Measurements from ENCODE around the gene C19orf81. TPM values are rescaled to one million over a fixed set of nuclear protein-coding genes. Genes with fewer than 3 reads are reported as not detected.
A peak's percentile ranks its signal among the peaks of the same experiment; 100 is the strongest.

C19orf81 gene
- total and polyA plus RNA-seq, 9 of the 15 experiments (the other 6 are each of a cell fraction or from before 2014, with no cell fraction given), result 2.5 to 42.9 (median 33.0) TPM; not detected in 4

- Histone ChIP-seq H4K20me1 (replicated peaks; ENCODE audit: control insufficient read depth, insufficient read depth, low read length) (no peaks in the 10 kb centered on the region), H3K27me3 (ENCODE audit: control insufficient read depth in 2 of 2, insufficient read depth in 2 of 2, low read length in 2 of 2) (peaks cover 0 to 6% of the 10 kb centered on the region in 2 experiments; a peak in 3 of 5 replicates), H3K79me2 (ENCODE audit: control insufficient read depth, insufficient read depth, low read length) (no peaks in the 10 kb centered on the region), H3K27ac (ENCODE audit: extremely low read depth, low read depth, low read length) (no peak overlapping the region), H3K4me3 (no peak overlapping the region), H3K4me1 (replicated peaks in 1 of 2; ENCODE audit: control insufficient read depth in 2 of 2, insufficient read depth in 2 of 2, low read length in 2 of 2) (peaks cover 19 to 30% of the 10 kb centered on the region in 2 experiments; a peak in 4 of 5 replicates), H3K4me2 (ENCODE audit: insufficient read depth, low read length) (no peak overlapping the region), H2AFZ (ENCODE audit: low read depth, low read length) (no peak overlapping the region), H3K36me3 (ENCODE audit: control insufficient read depth, insufficient read depth, low read length) (no peaks in the 10 kb centered on the region), H3K9ac (ENCODE audit: insufficient read depth in 1 of 2, low read depth in 2 of 2, low read length in 2 of 2) (no peak overlapping the region; a peak in 1 of 4 replicates), H3K9me1 (ENCODE audit: control insufficient read depth, insufficient read depth, low read length) (no peaks in the 10 kb centered on the region), H3K9me3 (replicated peaks; ENCODE audit: control insufficient read depth, insufficient read depth, low read depth, low read length) (no peaks in the 10 kb centered on the region)
- TF ChIP-seq THAP12 (CRISPR knock-in tag; IDR thresholded peaks at IDR 0.05) (no peak), EHMT2 (IDR thresholded peaks at IDR 0.05) (no peak), ZSCAN32 (CRISPR knock-in tag; IDR thresholded peaks at IDR 0.05) (no peak), E2F3 (CRISPR knock-in tag; IDR thresholded peaks at IDR 0.05) (no peak)
- ChIA-PET POLR2A (no interaction called here), CTCF (ENCODE audit: low intra/inter-chr PET ratio) (no interaction called here)
- FAIRE-seq (no peak), DNase-seq (ENCODE audit: extremely low read depth in 1 of 4, low spot score in 3 of 4) (no peak), ATAC-seq (no peak)
- intact Hi-C loops (cut with micrococcal nuclease) (no loop called here), in situ Hi-C loops (cut with MboI) (no loop called here)
- BruUV-seq (replicated peaks), result no TSS peak
- 20% methylated on average over 3 of the region's 5 CpGs for WGBS (ENCODE audit: insufficient coverage, low coverage, missing lambda C conversion rate)
These were observed 586 bp upstream of the C19orf81 start for GRCh38 chr19:50648659-50649058.

- DNase-seq (ENCODE audit: extremely low read depth in 1 of 4, low spot score in 3 of 4) (no peak), FAIRE-seq (no peak), ATAC-seq (no peak)
- Histone ChIP-seq H3K79me2 (ENCODE audit: control insufficient read depth, insufficient read depth, low read length) (no peaks in the 10 kb centered on the region), H3K9me3 (replicated peaks; ENCODE audit: control insufficient read depth, insufficient read depth, low read depth, low read length) (no peaks in the 10 kb centered on the region), H2AFZ (ENCODE audit: low read depth, low read length) (no peak overlapping the region), H3K4me1 (replicated peaks in 1 of 2; ENCODE audit: control insufficient read depth in 2 of 2, insufficient read depth in 2 of 2, low read length in 2 of 2) (peaks cover 19 to 39% of the 10 kb centered on the region in 2 experiments; a peak in 4 of 5 replicates), H4K20me1 (replicated peaks; ENCODE audit: control insufficient read depth, insufficient read depth, low read length) (no peaks in the 10 kb centered on the region), H3K4me3 (no peak overlapping the region), H3K27ac (ENCODE audit: extremely low read depth, low read depth, low read length) (no peak overlapping the region), H3K36me3 (ENCODE audit: control insufficient read depth, insufficient read depth, low read length) (no peaks in the 10 kb centered on the region), H3K4me2 (ENCODE audit: insufficient read depth, low read length) (no peak overlapping the region), H3K9me1 (ENCODE audit: control insufficient read depth, insufficient read depth, low read length) (no peaks in the 10 kb centered on the region), H3K9ac (ENCODE audit: insufficient read depth in 1 of 2, low read depth in 2 of 2, low read length in 2 of 2) (no peak overlapping the region), H3K27me3 (ENCODE audit: control insufficient read depth in 2 of 2, insufficient read depth in 2 of 2, low read length in 2 of 2) (no peaks in the 10 kb centered on the region; a peak in 1 of 5 replicates)
- ChIA-PET CTCF (ENCODE audit: low intra/inter-chr PET ratio) (no interaction called here), POLR2A (no interaction called here)
- WGBS (ENCODE audit: insufficient coverage, low coverage, missing lambda C conversion rate), result 67% methylated on average over 2 of the region's 2 CpGs
- in situ Hi-C loops (cut with MboI), result no loop called here
- no TSS peak for BruUV-seq (replicated peaks)
- intact Hi-C loops (cut with micrococcal nuclease), result no loop called here
- TF ChIP-seq NCOA6 (IDR thresholded peaks at IDR 0.05) (no peak), POLR2B (IDR thresholded peaks at IDR 0.05; ENCODE audit: low read depth, partially characterized antibody) (no peak), RFX5 (IDR thresholded peaks at IDR 0.05; ENCODE audit: low read depth, low read length) (no peak), ZFP36 (IDR thresholded peaks at IDR 0.05; ENCODE audit: low read depth, low read length, partially characterized antibody) (peak; percentile 95), NCOR1 (IDR thresholded peaks at IDR 0.05) (no peak), KDM2B (CRISPR knock-in tag; IDR thresholded peaks at IDR 0.05) (no peak), CREB5 (CRISPR knock-in tag; IDR thresholded peaks at IDR 0.05) (no peak), RBM25 (IDR thresholded peaks at IDR 0.05; ENCODE audit: low read depth, low read length, severe bottlenecking) (peak; percentile 74), BCOR (IDR thresholded peaks at IDR 0.05) (peak; percentile 81), HDAC8 (tag; IDR thresholded peaks at IDR 0.05) (no peak), MTA2 (IDR thresholded peaks at IDR 0.05; ENCODE audit: low read depth) (no peak), IFI16 (CRISPR knock-in tag; IDR thresholded peaks at IDR 0.05) (no peak)
These were observed 1.9 kb downstream of the C19orf81 start for GRCh38 chr19:50651174-50651573.

Measured in K562 (cell line).